Progenitor cell of endocrine pancreas (in vitro differentiated cells): ENCODE measurements around the gene IWS1. TPM values are rescaled to one million over a fixed set of nuclear protein-coding genes. Genes with fewer than 3 reads are reported as not detected.

Experiments used
- DNase-seq: peaks from one replicate; pipeline ENCODE4 v3.0.0; 2021; ENCODE audit warnings: low spot score; ENCODE audit not compliant: unreplicated experiment
- H3K27ac Mint-ChIP-seq: 2 replicates; pipeline ENCODE4 v1.8.0; 2021; ENCODE audit warnings: mild to moderate bottlenecking, moderate library complexity, mixed read lengths
- H3K27me3 Mint-ChIP-seq: 2 replicates; pipeline ENCODE4 v1.8.0; 2021; ENCODE audit warnings: mixed read lengths
- H3K36me3 Mint-ChIP-seq: 2 replicates; pipeline ENCODE4 v1.8.0; 2022; ENCODE audit warnings: mixed read lengths; ENCODE audit not compliant: insufficient read depth
- H3K4me1 Mint-ChIP-seq: 2 replicates; pipeline ENCODE4 v1.8.0; 2021; ENCODE audit warnings: low read depth, mixed read lengths
- H3K4me3 Mint-ChIP-seq: 2 replicates; pipeline ENCODE4 v1.8.0; 2021; ENCODE audit warnings: low read depth, mild to moderate bottlenecking, moderate library complexity, mixed read lengths
- H3K9me3 Mint-ChIP-seq: 2 replicates; pipeline ENCODE4 v1.8.0; 2021; ENCODE audit warnings: low read depth, mixed read lengths
- CTCF ChIP-seq: fragments of 200-600 bp; sonication (generic); IDR thresholded peaks from one replicate; pipeline ENCODE4 v1.5.0; 2021; ENCODE audit warnings: antibody characterized with exemption, mild to moderate bottlenecking; ENCODE audit not compliant: unreplicated experiment
- total RNA-seq: library from RNA; stranded (reverse); gene quantifications from 2 replicates; pipeline ENCODE4 v1.2.1, GENCODE V29; 2021

The IWS1 gene
- total RNA-seq, 1 donor from 2014 or later: 60.4 TPM

DNA sequence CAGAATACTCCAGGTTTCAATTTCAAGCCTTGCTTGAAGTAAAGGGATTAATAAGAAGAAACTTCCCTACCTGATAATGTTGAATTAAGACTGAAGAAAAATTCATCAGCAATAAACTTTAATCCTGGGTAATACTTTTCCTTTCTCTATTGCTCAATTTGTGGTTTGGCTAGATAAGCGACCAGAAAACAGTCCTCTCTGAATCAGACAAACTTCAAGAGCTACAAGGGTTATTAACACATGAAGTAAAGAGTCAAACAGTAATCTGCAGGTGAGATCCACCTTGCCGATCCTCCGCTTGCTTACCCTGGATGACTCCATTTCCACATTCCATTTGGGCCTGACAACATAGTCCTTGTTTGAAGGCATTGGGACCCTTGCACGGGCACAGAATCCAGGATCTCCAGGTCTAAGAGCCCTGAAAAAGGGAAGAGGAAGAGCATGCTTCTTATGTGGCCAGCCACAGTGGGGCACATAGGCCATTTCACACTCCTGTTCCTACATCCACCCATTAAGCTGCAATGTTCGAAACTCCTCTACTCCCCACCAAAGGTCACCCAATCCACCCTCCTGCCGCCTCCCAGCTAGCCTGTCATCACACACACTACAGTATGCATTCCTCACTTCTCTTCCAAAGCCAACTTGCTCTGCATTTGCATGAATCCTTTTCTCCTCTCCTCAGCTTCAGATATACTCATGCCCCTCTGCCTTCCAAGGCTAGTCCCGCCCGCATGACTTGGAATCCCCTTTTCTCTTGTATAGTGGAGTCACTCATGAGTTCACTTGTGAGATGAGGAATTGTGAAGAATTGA, 39.8 kb downstream of the IWS1 start:
- DNase-seq: no peak
- Mint-ChIP-seq H3K36me3 (peaks cover 37% of the 10 kb centered on the region), H3K27ac (no peak overlapping the region), H3K4me3 (no peak overlapping the region), H3K9me3 (no peaks in the 10 kb centered on the region), H3K4me1 (no peaks in the 10 kb centered on the region), H3K27me3 (no peaks in the 10 kb centered on the region)
- TF ChIP-seq CTCF: no peak

DNA sequence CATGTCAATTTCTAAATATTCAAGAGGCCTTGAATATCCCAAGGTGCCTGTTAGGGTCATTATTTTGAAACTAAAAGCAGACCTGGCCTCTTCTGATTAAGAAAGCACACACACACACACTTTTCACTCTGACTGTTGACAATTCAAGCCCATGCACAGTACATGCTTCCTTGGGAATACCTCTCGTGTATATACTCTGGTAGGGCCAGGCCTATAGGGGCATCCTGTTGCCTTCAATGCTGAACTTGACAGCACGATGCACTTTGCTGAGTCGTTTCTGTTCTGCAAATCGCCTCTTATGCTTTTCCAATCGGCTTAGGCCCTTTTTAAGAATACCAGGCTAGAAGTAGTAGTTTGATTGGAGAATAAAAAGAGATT, 40.6 kb downstream of the IWS1 start:
- Mint-ChIP-seq H3K36me3 (peaks cover 31% of the 10 kb centered on the region), H3K9me3 (no peaks in the 10 kb centered on the region), H3K4me3 (no peak overlapping the region), H3K27ac (no peak overlapping the region), H3K27me3 (no peaks in the 10 kb centered on the region), H3K4me1 (no peaks in the 10 kb centered on the region)
- no peak for TF ChIP-seq CTCF
- DNase-seq: no peak

- Mint-ChIP-seq H3K9me3 (no peaks in the 10 kb centered on the region), H3K27ac (no peak overlapping the region), H3K4me1 (no peaks in the 10 kb centered on the region), H3K27me3 (no peaks in the 10 kb centered on the region), H3K4me3 (no peak overlapping the region), H3K36me3 (peaks cover 32% of the 10 kb centered on the region)
- DNase-seq: no peak
- TF ChIP-seq CTCF: no peak
These were observed 41.1 kb downstream of the IWS1 start for GRCh38 chr2:127485051-127485693.

- H3K9me3 Mint-ChIP-seq: no peaks in the 10 kb centered on the region
- TF ChIP-seq CTCF: no peak
- H3K27ac Mint-ChIP-seq: no peak overlapping the region
These were observed 44.3 kb downstream of the IWS1 start for GRCh38 chr2:127482031-127482430.

DNA sequence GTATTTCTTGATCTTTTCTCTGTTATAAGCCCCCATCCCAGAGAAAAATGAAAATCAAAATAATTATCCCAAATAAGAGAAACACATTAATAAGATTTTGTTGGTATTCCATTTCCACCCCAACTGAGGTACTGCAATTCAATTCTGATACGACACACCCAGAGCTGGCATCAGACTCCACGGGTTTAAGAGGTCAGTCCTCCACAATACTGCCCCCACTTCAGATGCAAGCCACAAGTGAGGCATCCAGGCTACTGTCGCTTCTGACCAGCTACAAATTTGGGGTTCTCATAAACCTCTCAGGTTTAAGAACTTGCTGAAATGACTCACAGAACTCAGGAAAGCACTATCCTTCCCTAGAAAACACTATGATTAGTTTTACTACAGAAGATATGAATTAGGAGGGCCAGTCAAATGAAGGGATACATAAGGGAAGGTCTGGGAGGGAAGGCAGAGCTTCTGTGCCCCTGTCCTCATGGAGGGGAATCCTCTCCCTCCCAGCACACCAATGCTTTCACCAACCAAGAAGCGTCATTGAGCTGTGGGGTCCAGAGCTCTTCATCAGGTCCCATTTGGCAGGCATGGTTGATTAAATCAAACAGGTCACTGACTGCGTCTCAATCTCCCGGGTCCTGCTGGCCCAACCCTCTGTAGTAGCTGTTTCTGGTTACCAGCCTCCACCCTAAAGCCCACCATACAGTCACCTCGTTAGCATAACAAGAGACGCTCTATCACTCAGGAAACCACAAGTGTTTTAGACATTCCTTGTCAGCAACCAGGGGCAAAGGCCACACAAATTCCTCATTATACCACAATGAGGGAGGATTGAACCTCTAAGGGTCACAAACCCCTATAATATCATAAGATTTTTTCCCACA, 46.2 kb downstream of the IWS1 start:
- Mint-ChIP-seq H3K27me3 (no peaks in the 10 kb centered on the region), H3K27ac (no peak overlapping the region), H3K4me1 (no peaks in the 10 kb centered on the region), H3K4me3 (no peak overlapping the region), H3K36me3 (peaks cover 19% of the 10 kb centered on the region), H3K9me3 (peaks cover 6% of the 10 kb centered on the region)
- DNase-seq: no peak
- no peak for TF ChIP-seq CTCF

More at GRCh38 chr2:127482031-127482430, 44.3 kb downstream of the IWS1 start:
- H3K4me1 Mint-ChIP-seq: no peaks in the 10 kb centered on the region
- no peak overlapping the region for H3K4me3 Mint-ChIP-seq
- H3K36me3 Mint-ChIP-seq: peaks cover 17% of the 10 kb centered on the region
- DNase-seq: no peak
- no peaks in the 10 kb centered on the region for H3K27me3 Mint-ChIP-seq
